Aorta (tissue), 5 donors: Measurements from ENCODE around the gene ARL15. TPM values are rescaled to one million over a fixed set of nuclear protein-coding genes. Genes with fewer than 3 reads are reported as not detected.
"Not testable (repeated sequence)": the region's sequence is repeated elsewhere in the genome, so short reads cannot be mapped to it uniquely, and the experiment has no call there.

Experiments used
- ATAC-seq: fragments of 200-7000 bp; cut with Tn5 transposase; one replicate; pipeline ENCODE4 v1.9.1; 2022; ENCODE audit warnings: moderate library complexity; ENCODE audit not compliant: low FRiP score
- DNase-seq, 2 donors: peaks; one replicate each; pipeline ENCODE4 v3.0.0-alpha.2; 2020
- H3K27ac ChIP-seq, 2 donors: one replicate each; pipeline ENCODE4 v1.5.1; 2013; ENCODE audit warnings: low read length in 2 of 2, mild to moderate bottlenecking in 2 of 2, moderate library complexity in 2 of 2, control low read depth in 1 of 2, inconsistent platforms in 1 of 2, low read depth in 1 of 2
- H3K27me3 ChIP-seq, 2 donors: one replicate each; pipeline ENCODE4 v1.6.1; 2013; ENCODE audit warnings: control low read depth in 1 of 2, low read length in 1 of 2, mild to moderate bottlenecking in 1 of 2, moderate library complexity in 1 of 2; ENCODE audit not compliant: insufficient read depth in 2 of 2, control insufficient read depth in 1 of 2
- H3K36me3 ChIP-seq, 2 donors: one replicate each; pipeline ENCODE4 v1.6.1; 2013; ENCODE audit warnings: control low read depth in 1 of 2, low read length in 1 of 2, mild to moderate bottlenecking in 1 of 2; ENCODE audit not compliant: insufficient read depth in 2 of 2, control insufficient read depth in 1 of 2
- H3K4me1 ChIP-seq, 2 donors: one replicate each; pipeline ENCODE4 v1.6.1; 2013; ENCODE audit warnings: low read length in 2 of 2, control low read depth in 1 of 2, mild to moderate bottlenecking in 1 of 2, moderate library complexity in 1 of 2; ENCODE audit not compliant: insufficient read depth in 2 of 2, control insufficient read depth in 1 of 2
- H3K4me3 ChIP-seq, 2 donors: one replicate each; pipeline ENCODE4 v1.5.1; 2013; ENCODE audit warnings: low read length in 2 of 2, control low read depth in 1 of 2, mild to moderate bottlenecking in 1 of 2
- H3K9me3 ChIP-seq: one replicate; pipeline ENCODE4 v1.6.1; 2013; ENCODE audit warnings: mild to moderate bottlenecking, low read length; ENCODE audit not compliant: control insufficient read depth
- WGBS, 2 donors: extraction: QIAGEN DNeasy Blood & Tissue Kit; methylation state at CpG; one replicate each; pipeline ENCODE4 v1.1.7; 2013; 5-methylcytosine and 5-hydroxymethylcytosine counted together
- intact Hi-C, 2 donors: fragments of 100-400 bp; cut with DNase I; formaldehyde crosslinking; loops; one replicate each; pipeline versions ENCODE4 v1.14.2 to v1.15.0; 2022
- polyA plus RNA-seq, 2 donors: library from polyadenylated mRNA; stranded (reverse); fragments of 200-250 nt; gene quantifications; one replicate each; pipeline ENCODE4 v1.2.3, GENCODE V29; 2013
- total RNA-seq, 2 donors: library from RNA; stranded (reverse); fragmentation: NEBNext Ultra II Directional; extraction: Animal tissue kit (Norgen Biotek cat#: 25700); gene quantifications; one replicate each; pipeline ENCODE4 v1.2.1, GENCODE V29; 2021
- donor health status: healthy with polysubstance abuse.
- donor health status: Bipolar disorder and iron deficiency.
- donor health status: DM: no; HTN: no; CAD: no.
- donor health status: DM: no; HTN: no; CAD: no.
- donor health status: DM: yes; HTN: yes; CAD: no.

ARL15 gene
- total and polyA plus RNA-seq, 4 donors, result 7.4 to 44.7 (median 19.8) TPM

DNA sequence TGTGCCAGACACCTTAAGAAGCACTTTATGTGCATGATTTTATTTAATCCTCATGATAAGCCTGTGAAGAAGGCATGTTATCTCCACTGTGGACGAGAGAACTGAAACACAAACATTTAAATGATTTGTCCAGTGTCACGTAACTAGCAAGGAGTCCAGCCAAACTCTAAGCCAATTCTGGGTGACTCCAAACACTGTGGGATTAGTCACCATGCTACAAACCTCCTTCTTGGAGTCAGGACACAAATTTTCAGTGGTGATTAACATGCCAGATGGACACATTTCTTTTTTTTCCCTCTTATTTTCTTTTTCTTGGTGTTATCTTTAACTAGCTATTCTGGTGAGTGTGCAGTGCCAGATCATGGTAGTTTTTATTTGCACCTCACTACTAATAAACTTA is 433.1 kb downstream of the ARL15 start:
- Histone ChIP-seq H3K9me3 (no peaks in the 10 kb centered on the region), H3K27me3 (no peaks in the 10 kb centered on the region), H3K4me1 (no peaks in the 10 kb centered on the region), H3K36me3 (no peaks in the 10 kb centered on the region), H3K27ac (no peak overlapping the region), H3K4me3 (no peak overlapping the region)
- no peak for DNase-seq
- intact Hi-C loops, result no loop called here
- ATAC-seq, result peak; percentile 52
- WGBS, 2 donors, result 5 to 6% methylated on average over 2 of the region's 2 CpGs

DNA sequence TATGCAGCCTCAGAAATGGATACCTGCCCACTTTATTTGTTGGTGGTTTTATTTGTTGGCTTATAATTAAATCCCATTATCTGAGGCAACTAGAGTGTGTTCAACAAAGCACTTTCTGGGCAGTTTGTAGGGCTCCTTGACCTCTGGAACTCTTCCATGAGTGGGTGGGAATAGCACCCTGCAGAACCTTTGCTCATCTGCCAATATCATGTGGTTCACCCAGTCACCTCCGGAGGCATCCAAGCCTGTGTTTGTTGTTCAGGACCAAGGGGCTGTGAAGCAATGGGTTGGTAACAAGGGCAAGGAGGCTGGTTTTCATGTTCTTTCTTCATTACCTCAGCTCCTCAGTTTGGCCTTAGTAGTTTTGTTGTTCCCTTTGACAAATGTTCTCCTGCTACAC is 436.0 kb downstream of the ARL15 start:
- no peak overlapping the region for H3K4me3 ChIP-seq
- intact Hi-C loops, result no loop called here
- no peaks in the 10 kb centered on the region for H3K27me3 ChIP-seq
- H3K27ac ChIP-seq, result no peak overlapping the region
- ATAC-seq, result no peak
- H3K9me3 ChIP-seq, result no peaks in the 10 kb centered on the region
- H3K4me1 ChIP-seq, result no peaks in the 10 kb centered on the region
- DNase-seq, result no peak
- WGBS, 2 donors, result 87 to 95% methylated on average over 1 of the region's 1 CpG
- no peaks in the 10 kb centered on the region for H3K36me3 ChIP-seq

DNA sequence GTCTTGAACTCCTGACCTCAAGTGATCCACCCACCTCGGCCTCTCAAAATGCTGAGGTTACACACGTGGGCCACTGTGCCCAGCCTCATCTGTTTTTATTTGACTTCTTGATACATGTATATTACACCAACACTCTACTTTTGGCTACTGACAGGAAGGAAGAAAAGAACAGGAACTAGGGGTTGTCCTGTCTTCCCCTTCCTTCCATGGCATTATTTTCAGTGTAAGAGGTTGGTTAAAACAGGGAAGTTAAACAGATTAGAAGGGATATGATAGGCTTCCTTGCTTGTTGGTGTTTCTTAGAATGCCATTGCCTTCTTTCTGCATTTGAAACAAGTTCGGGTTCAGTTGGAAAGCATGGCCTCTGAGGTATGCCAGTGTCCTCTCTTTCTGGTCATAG is 437.1 kb downstream of the ARL15 start:
- Histone ChIP-seq H3K27me3 (no peaks in the 10 kb centered on the region), H3K27ac (no peak overlapping the region), H3K36me3 (no peaks in the 10 kb centered on the region), H3K9me3 (no peaks in the 10 kb centered on the region), H3K4me3 (no peak overlapping the region), H3K4me1 (no peaks in the 10 kb centered on the region)
- WGBS, 2 donors, result 83 to 86% methylated on average over 3 of the region's 3 CpGs
- no peak for DNase-seq
- ATAC-seq, result no peak
- intact Hi-C loops, result no loop called here

DNA sequence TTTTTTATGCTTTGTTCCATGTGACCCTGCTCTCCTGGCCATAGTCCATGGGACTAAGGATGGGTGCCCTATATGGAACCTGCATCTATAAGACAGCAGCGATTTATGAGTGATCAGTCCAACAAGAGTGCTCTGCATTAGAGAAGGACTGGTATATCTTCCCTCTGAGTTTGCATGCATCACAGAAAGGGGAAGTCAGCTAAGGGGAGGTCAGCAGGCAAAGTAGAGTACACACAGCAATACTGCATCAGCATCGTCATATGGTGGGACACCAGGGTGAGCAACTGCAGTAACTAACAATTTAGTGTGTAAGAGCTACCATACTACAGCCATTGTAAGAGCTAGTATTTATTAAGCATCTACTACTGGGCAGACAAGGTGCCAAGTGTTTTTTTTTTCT is 438.6 kb downstream of the ARL15 start:
- ATAC-seq, result no peak
- intact Hi-C loops, result no loop called here
- Histone ChIP-seq H3K27me3 (no peaks in the 10 kb centered on the region), H3K4me3 (no peak overlapping the region), H3K27ac (no peak overlapping the region), H3K4me1 (no peaks in the 10 kb centered on the region), H3K36me3 (no peaks in the 10 kb centered on the region), H3K9me3 (no peaks in the 10 kb centered on the region)
- WGBS, 2 donors, result 91 to 96% methylated on average over 2 of the region's 2 CpGs
- no peak for DNase-seq

DNA sequence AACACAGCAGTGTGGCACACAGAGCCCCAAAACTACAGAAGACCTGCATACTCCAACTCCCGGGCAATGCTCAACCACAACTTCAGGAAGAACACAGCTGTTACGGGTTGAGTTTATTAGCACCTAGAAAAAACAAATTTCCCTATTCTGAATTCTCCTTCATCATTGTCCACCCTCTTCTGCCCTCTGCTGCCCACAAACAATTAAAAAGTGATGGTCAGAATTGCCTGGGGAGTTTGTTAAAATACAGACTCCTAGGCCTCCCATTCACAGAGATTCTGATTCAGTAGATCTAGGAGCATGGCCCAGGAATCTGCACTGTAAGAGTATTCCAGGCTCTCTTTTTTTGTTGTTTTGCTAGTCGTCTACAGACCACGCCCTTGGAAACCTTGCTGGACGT is 439.3 kb downstream of the ARL15 start:
- Histone ChIP-seq H3K4me1 (no peaks in the 10 kb centered on the region), H3K9me3 (no peaks in the 10 kb centered on the region), H3K27ac (no peak overlapping the region), H3K27me3 (no peaks in the 10 kb centered on the region), H3K36me3 (no peaks in the 10 kb centered on the region), H3K4me3 (no peak overlapping the region)
- intact Hi-C loops, result no loop called here
- 53 to 56% methylated on average over 5 of the region's 5 CpGs for WGBS, 2 donors
- DNase-seq (no peak), ATAC-seq (no peak)

DNA sequence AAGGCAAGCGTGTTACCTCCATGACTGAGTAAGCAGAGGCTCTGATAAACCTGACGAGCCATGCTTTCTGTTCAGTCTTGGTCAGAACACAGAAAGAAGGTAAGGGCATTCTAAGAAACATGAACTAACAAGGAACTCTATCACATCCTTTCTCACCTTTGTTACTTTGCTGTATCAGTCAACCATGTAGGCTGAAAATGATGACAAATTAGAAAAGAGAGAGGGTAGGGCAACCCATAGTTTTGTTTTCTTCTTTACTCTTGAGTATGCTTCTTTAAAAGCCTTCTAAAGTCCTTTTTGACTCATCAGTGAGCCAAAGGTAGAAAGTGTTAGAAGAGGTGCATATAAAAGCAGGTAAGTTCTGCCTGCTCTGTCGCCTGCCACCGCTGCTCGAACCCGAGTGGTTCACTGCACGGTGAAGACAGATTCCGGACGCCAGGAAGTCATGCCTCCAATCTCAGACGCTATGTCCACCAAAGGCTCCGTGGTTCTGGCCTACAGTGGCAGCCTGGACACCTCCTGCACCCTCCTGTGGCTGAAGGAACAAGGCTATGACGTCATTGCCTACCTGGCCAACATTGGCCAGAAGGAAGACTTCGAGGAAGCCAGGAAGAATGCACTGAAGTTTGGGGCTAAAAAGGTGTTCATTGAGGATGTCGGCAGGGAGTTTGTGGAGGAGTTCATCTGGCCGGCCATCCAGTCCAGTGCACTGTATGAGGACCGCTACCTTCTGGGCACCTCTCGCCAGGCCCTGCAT is 451.5 kb downstream of the ARL15 start:
- no peaks in the 10 kb centered on the region for H3K36me3 ChIP-seq
- intact Hi-C loops, result no loop called here
- no peak for DNase-seq
- no peak overlapping the region for H3K4me3 ChIP-seq
- WGBS, 2 donors, result 90 to 93% methylated on average over 17 of the region's 17 CpGs
- no peak overlapping the region for H3K27ac ChIP-seq
- peaks cover 5% of the 10 kb centered on the region for H3K9me3 ChIP-seq
- no peak for ATAC-seq
- no peaks in the 10 kb centered on the region for H3K4me1 ChIP-seq
- no peaks in the 10 kb centered on the region for H3K27me3 ChIP-seq

DNA sequence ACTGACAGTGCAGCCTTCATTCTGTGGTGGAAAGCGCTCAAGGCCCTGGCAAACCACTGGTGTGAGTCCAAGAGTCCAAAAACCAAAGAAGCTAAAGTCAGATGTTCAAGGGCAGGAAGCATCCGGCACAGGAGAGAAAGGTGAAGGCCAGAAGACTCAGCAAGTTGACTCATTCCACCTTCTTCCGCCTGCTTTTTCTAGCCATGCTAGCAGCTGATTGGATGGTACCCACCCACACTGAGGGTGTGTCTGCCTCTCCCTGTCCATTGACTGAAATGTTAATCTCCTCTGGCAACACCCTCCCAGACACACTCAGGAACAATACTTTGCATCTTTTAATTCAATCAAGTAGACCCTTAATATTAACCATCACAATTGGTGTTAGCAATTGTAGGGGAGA is 453.9 kb downstream of the ARL15 start:
- H3K36me3 ChIP-seq, result no peaks in the 10 kb centered on the region
- H3K27ac ChIP-seq, result no peak overlapping the region
- DNase-seq, result no peak
- H3K27me3 ChIP-seq, result no peaks in the 10 kb centered on the region
- intact Hi-C loops, result no loop called here
- peaks cover 5% of the 10 kb centered on the region for H3K9me3 ChIP-seq
- no peak overlapping the region for H3K4me3 ChIP-seq
- no peaks in the 10 kb centered on the region for H3K4me1 ChIP-seq
- WGBS, 2 donors, result 70 to 86% methylated on average over 3 of the region's 3 CpGs
- ATAC-seq, result no peak

DNA sequence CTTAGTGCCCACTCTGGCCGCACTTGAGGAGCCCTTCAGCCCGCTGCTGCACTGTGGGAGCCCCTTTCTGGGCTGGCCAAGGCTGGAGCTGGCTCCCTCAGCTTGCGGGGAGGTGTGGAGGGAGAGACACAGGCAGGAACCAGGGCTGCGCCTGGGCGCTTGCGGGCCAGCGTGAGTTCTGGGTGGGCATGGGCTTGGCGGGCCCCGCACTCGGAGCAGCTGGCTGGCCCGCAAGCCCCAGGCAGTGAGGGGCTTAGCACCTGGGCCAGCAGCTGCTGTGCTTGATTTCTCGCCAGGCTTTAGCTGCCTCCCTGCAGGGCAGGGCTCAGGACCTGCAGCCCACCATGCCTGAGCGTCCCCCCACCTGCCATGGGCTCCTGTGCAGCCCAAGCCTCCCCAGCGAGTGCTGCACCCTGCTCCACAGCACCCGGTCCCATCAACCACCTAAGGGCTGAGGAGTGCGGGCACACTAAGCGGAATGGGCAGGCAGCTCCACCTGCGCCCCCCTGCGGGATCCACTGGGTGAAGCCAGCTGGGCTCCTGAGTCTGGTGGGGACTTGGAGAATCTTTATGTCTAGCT is 473.4 kb downstream of the ARL15 start:
- H3K27me3 ChIP-seq, H3K27ac ChIP-seq, intact Hi-C loops, H3K4me1 ChIP-seq, H3K4me3 ChIP-seq, H3K36me3 ChIP-seq, ATAC-seq, DNase-seq, H3K9me3 ChIP-seq: not testable (repeated sequence)
- WGBS, 2 donors, result 93% methylated on average over 18 to 19 of the region's 19 CpGs

DNA sequence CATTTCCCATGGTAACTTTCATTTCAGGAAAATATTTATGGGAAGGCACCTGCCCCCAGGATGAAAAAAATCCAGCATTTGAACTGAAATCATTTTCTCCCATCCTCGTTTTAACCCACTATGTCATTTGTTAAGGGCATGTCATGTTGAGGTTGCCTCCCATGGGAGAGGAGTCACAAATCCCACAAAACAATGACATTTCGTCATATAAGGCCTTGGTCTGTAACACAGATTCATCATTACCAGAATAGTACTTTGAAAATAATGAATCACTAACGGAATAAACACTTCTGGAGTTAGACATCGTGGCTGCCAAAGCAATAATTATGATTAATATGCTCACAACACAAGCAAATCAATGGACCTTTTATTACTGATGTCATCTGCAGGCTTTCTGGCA is 475.9 kb downstream of the ARL15 start:
- no peak overlapping the region for H3K4me3 ChIP-seq
- intact Hi-C loops, result no loop called here
- 37 to 57% methylated on average over 4 of the region's 4 CpGs for WGBS, 2 donors
- H3K9me3 ChIP-seq, result peaks cover 3% of the 10 kb centered on the region
- no peak overlapping the region for H3K27ac ChIP-seq
- no peaks in the 10 kb centered on the region for H3K4me1 ChIP-seq
- no peak for ATAC-seq
- no peaks in the 10 kb centered on the region for H3K27me3 ChIP-seq
- no peak for DNase-seq
- H3K36me3 ChIP-seq, result no peaks in the 10 kb centered on the region
